GM19238 (cell line): ENCODE results near the gene ASCC3.
A peak's percentile ranks its signal among the peaks of the same experiment; 100 is the strongest.
"Not testable (repeated sequence)": the region's sequence is repeated elsewhere in the genome, so short reads cannot be mapped to it uniquely, and the experiment has no call there.

Source experiments
- DNase-seq: peaks from one replicate; pipeline ENCODE4 v3.0.0; 2011; ENCODE audit warnings: low spot score; ENCODE audit not compliant: insufficient read length

The ASCC3 gene

GRCh38 chr6:100880853-100881706, at the start of gene ASCC3:
ASCC3 (minus strand) TSS chr6:100881329; CDS start chr6:100867997, 13,332 bp downstream.
- peak; percentile 75 for DNase-seq

- no peak for DNase-seq
These were observed 44.6 kb upstream of the ASCC3 start for GRCh38 chr6:100925749-100926148.

GRCh38 chr6:100924534-100925227, 43.6 kb upstream of the ASCC3 start:
- DNase-seq = no peak

GRCh38 chr6:100923481-100924165, 42.5 kb upstream of the ASCC3 start:
- DNase-seq = no peak

GRCh38 chr6:100920028-100920605, 39.0 kb upstream of the ASCC3 start:
- no peak for DNase-seq

GRCh38 chr6:100918152-100918551, 37.0 kb upstream of the ASCC3 start:
- no peak for DNase-seq

GRCh38 chr6:100915876-100916275, 34.7 kb upstream of the ASCC3 start:
- DNase-seq = no peak

GRCh38 chr6:100913400-100914276, 32.5 kb upstream of the ASCC3 start:
- DNase-seq = no peak

- DNase-seq = no peak
These were observed 25.2 kb upstream of the ASCC3 start for GRCh38 chr6:100906325-100906724.

GRCh38 chr6:100905067-100905466, 23.9 kb upstream of the ASCC3 start:
- DNase-seq = no peak

- no peak for DNase-seq
These were observed 23.2 kb upstream of the ASCC3 start for GRCh38 chr6:100904316-100904715.

GRCh38 chr6:100901582-100901981, 20.5 kb upstream of the ASCC3 start:
- no peak for DNase-seq

GRCh38 chr6:100899202-100899601, 18.1 kb upstream of the ASCC3 start:
- no peak for DNase-seq

GRCh38 chr6:100897671-100898070, 16.5 kb upstream of the ASCC3 start:
- no peak for DNase-seq

- no peak for DNase-seq
These were observed 12.6 kb upstream of the ASCC3 start for GRCh38 chr6:100893743-100894142.

GRCh38 chr6:100892693-100893092, 11.6 kb upstream of the ASCC3 start:
- no peak for DNase-seq

GRCh38 chr6:100892116-100892515, 11.0 kb upstream of the ASCC3 start:
- DNase-seq = no peak

GRCh38 chr6:100891079-100891478, 9.9 kb upstream of the ASCC3 start:
- DNase-seq = no peak

GRCh38 chr6:100890646-100891045, 9.5 kb upstream of the ASCC3 start:
- DNase-seq = not testable (repeated sequence)

- no peak for DNase-seq
These were observed 8.2 kb upstream of the ASCC3 start for GRCh38 chr6:100889351-100889750.

GRCh38 chr6:100886076-100886475, 4.9 kb upstream of the ASCC3 start:
- DNase-seq = no peak
